ENCODE measurements around the gene COBLL1.

- TF ChIP-seq CTCF (optimal IDR thresholded peaks at IDR 0.05 in 1 of 3, IDR thresholded peaks at IDR 0.05 in 1 of 3, conservative IDR thresholded peaks at IDR 0.05 in 1 of 3; ENCODE audit: extremely low read depth in 1 of 3, insufficient read depth in 2 of 3, low read length in 3 of 3), result no peak
- TF ChIP-seq EZH2 (IDR thresholded peaks at IDR 0.05; ENCODE audit: low read length), result no peak
Observed at GRCh38 chr2:164681009-164681408, 160.6 kb downstream of the COBLL1 start.
